HEK293 (cell line): ENCODE results near the gene NUDCD3.

Experiments used
- CTCF ChIA-PET: fragments of 350-600 bp; formaldehyde crosslinking; extraction: SDS; loops from one replicate; lab custom pipeline; 2021; ENCODE audit warnings: antibody characterized with exemption; lab: Yijun Ruan, JAX
- POLR2A ChIA-PET: fragments of 300-600 bp; formaldehyde crosslinking; extraction: SDS; loops from one replicate; lab custom pipeline; 2020; ENCODE audit warnings: antibody characterized with exemption, inconsistent platforms; lab: Yijun Ruan, JAX
- H3K27ac ChIP-seq: fragments of 200-500 bp; sonication (Bioruptor generic); 2 replicates; pipeline ENCODE4 v1.5.1; 2014; ENCODE audit warnings: low read depth, low read length, control low read depth, inconsistent platforms; ENCODE audit errors: extremely low read depth
- H3K36me3 ChIP-seq, 2 experiments: fragments of 200-500 bp in 1 of 2; sonication (Bioruptor generic) in 1 of 2; 1 replicate in 1 of 2; 2 replicates in 1 of 2; pipeline ENCODE4 v1.5.1; 2014 to 2017; ENCODE audit warnings: inconsistent platforms in 2 of 2, low read length in 2 of 2; ENCODE audit not compliant: control insufficient read depth in 2 of 2, insufficient read depth in 1 of 2
- H3K4me1 ChIP-seq: fragments of 200-500 bp; sonication (Bioruptor generic); 2 replicates; pipeline ENCODE4 v1.5.1; 2014; ENCODE audit warnings: mild to moderate bottlenecking, low read length, inconsistent platforms; ENCODE audit not compliant: control insufficient read depth, insufficient read depth
- H3K4me3 ChIP-seq: 2 replicates; pipeline ENCODE4 v1.5.1; 2011; ENCODE audit warnings: low read depth, mild to moderate bottlenecking, control low read depth, low read length, moderate library complexity
- H3K9me3 ChIP-seq: fragments of 200-500 bp; sonication (Bioruptor generic); 2 replicates; pipeline ENCODE4 v1.5.1; 2014; ENCODE audit warnings: low read depth, low read length, inconsistent platforms; ENCODE audit not compliant: control insufficient read depth, insufficient read depth
- GFI1B ChIP-seq: fragments of 450-650 bp; formaldehyde crosslinking; IDR thresholded peaks from 2 replicates; pipeline ENCODE4 v1.5.1; 2016; ENCODE audit warnings: missing biosample characterization, missing genetic modification characterization
- KLF10 ChIP-seq: fragments of 450-650 bp; IDR thresholded peaks from 2 replicates; pipeline ENCODE4 v1.5.1; 2018; ENCODE audit warnings: missing biosample characterization, mild to moderate bottlenecking, missing genetic modification characterization
- PRDM1 ChIP-seq: fragments of 450-650 bp; formaldehyde crosslinking; IDR thresholded peaks from 2 replicates; pipeline ENCODE4; 2016; ENCODE audit warnings: missing biosample characterization, missing genetic modification characterization
- ZBTB11 ChIP-seq: fragments of 450-650 bp; formaldehyde crosslinking; conservative IDR thresholded peaks from 2 replicates; pipeline ENCODE4 v1.5.1; 2016; ENCODE audit warnings: low read depth, missing biosample characterization, missing genetic modification characterization
- ZBTB17 ChIP-seq: fragments of 450-650 bp; formaldehyde crosslinking; IDR thresholded peaks from 2 replicates; pipeline ENCODE4 v1.5.1; 2016; ENCODE audit warnings: missing biosample characterization, missing genetic modification characterization
- ZFP3 ChIP-seq: fragments of 450-650 bp; formaldehyde crosslinking; IDR thresholded peaks from 2 replicates; pipeline ENCODE4 v1.5.1; 2016; ENCODE audit warnings: low read depth, missing biosample characterization, missing genetic modification characterization
- ZNF112 ChIP-seq: fragments of 450-650 bp; formaldehyde crosslinking; IDR thresholded peaks from 2 replicates; pipeline ENCODE4 v1.5.0; 2017; ENCODE audit warnings: missing biosample characterization, missing genetic modification characterization
- ZNF121 ChIP-seq: fragments of 450-650 bp; formaldehyde crosslinking; IDR thresholded peaks from 2 replicates; pipeline ENCODE4 v1.5.1; 2016; ENCODE audit warnings: missing biosample characterization, missing genetic modification characterization
- ZNF2 ChIP-seq: fragments of 450-650 bp; formaldehyde crosslinking; IDR thresholded peaks from 2 replicates; pipeline ENCODE4 v1.5.1; 2016; ENCODE audit warnings: missing biosample characterization, missing genetic modification characterization
- ZNF202 ChIP-seq: fragments of 450-650 bp; formaldehyde crosslinking; IDR thresholded peaks from 2 replicates; pipeline ENCODE4 v1.5.1; 2016; ENCODE audit warnings: missing biosample characterization, missing genetic modification characterization, borderline replicate concordance
- ZNF280C ChIP-seq: fragments of 450-650 bp; formaldehyde crosslinking; IDR thresholded peaks from 2 replicates; pipeline ENCODE4 v1.5.1; 2016; ENCODE audit warnings: missing biosample characterization, missing genetic modification characterization
- ZNF433 ChIP-seq: fragments of 450-650 bp; formaldehyde crosslinking; IDR thresholded peaks from 2 replicates; pipeline ENCODE4 v1.5.1; 2016; ENCODE audit warnings: missing biosample characterization, missing genetic modification characterization, low read depth
- ZNF558 ChIP-seq: fragments of 450-650 bp; formaldehyde crosslinking; IDR thresholded peaks from 2 replicates; pipeline ENCODE4 v1.5.1; 2016; ENCODE audit warnings: missing biosample characterization, missing genetic modification characterization
- ZNF561 ChIP-seq: fragments of 450-650 bp; IDR thresholded peaks from 2 replicates; pipeline ENCODE4 v1.5.1; 2018; ENCODE audit warnings: missing biosample characterization, missing genetic modification characterization, borderline replicate concordance
- ZNF571 ChIP-seq: fragments of 450-650 bp; formaldehyde crosslinking; IDR thresholded peaks from 2 replicates; pipeline ENCODE4 v1.5.0; 2017; ENCODE audit warnings: missing biosample characterization, missing genetic modification characterization
- ZNF596 ChIP-seq: fragments of 450-650 bp; IDR thresholded peaks from 2 replicates; pipeline ENCODE4 v1.5.0; 2018; ENCODE audit warnings: missing biosample characterization, mild to moderate bottlenecking, missing genetic modification characterization, moderate library complexity
- ZNF654 ChIP-seq: fragments of 450-650 bp; formaldehyde crosslinking; IDR thresholded peaks from 2 replicates; pipeline ENCODE4 v1.5.1; 2016; ENCODE audit warnings: low read depth, missing biosample characterization, missing genetic modification characterization
- ZNF660 ChIP-seq: fragments of 450-650 bp; IDR thresholded peaks from 2 replicates; pipeline ENCODE4 v1.5.1; 2018; ENCODE audit warnings: missing biosample characterization, mild to moderate bottlenecking, missing genetic modification characterization
- ZNF830 ChIP-seq: fragments of 450-650 bp; IDR thresholded peaks from 2 replicates; pipeline ENCODE4 v1.5.0; 2018; ENCODE audit warnings: missing biosample characterization, missing genetic modification characterization, low read depth, mild to moderate bottlenecking, moderate library complexity
- ZSCAN18 ChIP-seq: fragments of 450-650 bp; formaldehyde crosslinking; IDR thresholded peaks from 2 replicates; pipeline ENCODE4 v1.5.1; 2016; ENCODE audit warnings: missing biosample characterization, missing genetic modification characterization
- ZSCAN30 ChIP-seq: fragments of 450-650 bp; IDR thresholded peaks from 2 replicates; pipeline ENCODE4 v1.5.1; 2018; ENCODE audit warnings: missing biosample characterization, mild to moderate bottlenecking, missing genetic modification characterization, moderate library complexity
- TF ChIP-seq, protein P1 (sequence below): fragments of 450-650 bp; formaldehyde crosslinking; IDR thresholded peaks from 2 replicates; pipeline ENCODE4 v1.5.1; 2016; ENCODE audit warnings: missing biosample characterization, missing genetic modification characterization

Gene NUDCD3

DNA sequence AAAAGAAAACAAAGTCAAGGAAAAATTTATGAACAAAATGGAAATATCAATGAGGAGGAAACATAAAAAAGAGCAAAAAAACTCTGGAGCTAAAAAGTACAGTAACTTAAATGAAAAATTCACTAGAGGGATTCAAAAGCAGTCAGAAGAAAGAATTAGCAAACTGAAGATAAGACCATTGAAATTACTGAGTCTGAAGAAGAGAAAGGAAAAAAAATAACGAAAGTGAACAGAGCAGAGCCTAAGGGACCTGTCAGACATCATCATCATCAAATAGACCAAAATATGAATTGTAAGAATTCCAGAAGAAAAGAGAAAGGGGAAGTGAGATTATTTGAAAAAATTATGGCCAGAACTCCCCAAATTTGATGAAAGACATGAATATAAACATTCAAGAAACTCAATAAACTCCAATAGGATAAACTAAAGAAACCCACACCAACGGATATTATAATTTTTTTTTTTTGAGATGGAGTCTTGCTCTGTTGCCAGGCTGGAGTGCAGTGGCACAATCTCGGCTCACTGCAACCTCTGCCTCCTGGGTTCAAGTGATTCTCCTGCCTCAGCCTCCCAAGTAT lies 34.4 kb upstream of the NUDCD3 start:
- no peak overlapping the region for H3K4me3 ChIP-seq
- H3K4me1 ChIP-seq: no peaks in the 10 kb centered on the region
- H3K27ac ChIP-seq: no peak overlapping the region
- POLR2A ChIA-PET: no interaction called here
- H3K36me3 ChIP-seq: no peaks in the 10 kb centered on the region
- no peaks in the 10 kb centered on the region for H3K9me3 ChIP-seq
- CTCF ChIA-PET: interaction anchor here (2.7 kb wide), 1 partner anchor 11 kb away, joined by 11 read pairs; no protein-coding TSS in a partner anchor
- no peak for TF ChIP-seq ZBTB11 (tag by site-specific recombination)
- peak; percentile 51 for TF ChIP-seq PRDM1 (tag by site-specific recombination)
- peak; percentile 99 for TF ChIP-seq ZNF558 (tag by site-specific recombination)

DNA sequence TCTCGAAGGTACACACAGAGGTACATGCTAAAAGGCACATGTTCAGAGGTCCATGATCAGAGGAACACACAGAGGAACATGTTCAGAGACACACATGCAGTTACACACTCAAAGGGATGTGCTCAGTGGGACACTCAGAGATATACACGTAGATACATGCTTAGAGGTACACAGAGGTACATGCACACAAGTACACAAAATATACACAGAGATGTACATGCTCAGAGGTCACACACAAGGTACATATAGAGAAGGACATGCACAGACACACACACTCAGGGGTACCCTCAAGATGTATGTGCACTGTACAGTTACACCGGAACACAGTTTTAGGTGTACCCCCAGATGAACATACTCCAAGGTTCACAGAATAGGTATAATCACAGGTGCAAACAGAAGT lies 31.9 kb upstream of the NUDCD3 start:
- no peak overlapping the region for H3K4me3 ChIP-seq
- CTCF ChIA-PET: interaction anchor here (0.7 to 1.8 kb wide), 2 partner anchors 12 to 117 kb away, joined by 3 to 10 read pairs; no protein-coding TSS in a partner anchor

DNA sequence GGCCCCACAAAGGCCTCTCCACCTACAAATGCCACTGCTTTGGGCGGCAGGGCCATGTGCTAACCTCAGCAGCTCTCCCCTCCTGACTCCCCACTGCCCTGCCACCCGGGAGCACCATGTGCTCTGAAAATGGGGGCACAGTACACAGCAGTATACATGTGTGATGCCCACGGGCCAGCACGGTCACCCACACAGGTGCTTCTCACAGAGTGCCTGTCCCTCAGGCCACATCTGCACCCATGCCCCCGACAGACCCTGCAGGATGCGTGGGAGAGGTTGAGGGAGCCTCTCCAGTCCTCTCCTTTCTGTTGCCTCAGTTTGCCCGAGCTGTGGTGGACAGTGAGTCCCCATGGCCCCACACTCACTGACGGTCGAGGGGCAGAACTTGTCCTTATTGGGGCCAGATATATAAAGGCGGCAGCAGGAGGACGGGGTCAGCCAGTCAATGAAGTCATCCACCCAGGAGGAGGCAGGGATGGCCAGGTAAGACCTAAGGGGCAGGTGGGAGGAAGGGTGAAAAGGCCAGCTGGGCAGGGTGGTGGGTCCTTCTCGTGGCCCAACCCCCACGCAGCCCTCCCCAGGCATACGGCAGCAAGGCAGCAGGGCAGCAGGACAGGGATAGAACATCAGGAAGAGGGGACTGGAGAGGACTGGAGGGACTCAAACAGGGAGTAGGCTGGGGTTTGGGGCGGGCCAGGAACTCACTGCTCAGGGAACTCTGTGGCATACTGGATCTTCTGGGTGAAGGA lies 31.1 kb upstream of the NUDCD3 start:
- Histone ChIP-seq H3K9me3 (no peaks in the 10 kb centered on the region), H3K36me3 (no peaks in the 10 kb centered on the region)
- CTCF ChIA-PET: interaction anchor here (1.8 to 2.8 kb wide), 2 partner anchors 13 kb away, joined by 10 to 16 read pairs; no protein-coding TSS in a partner anchor
- TF ChIP-seq ZSCAN18 (tag by site-specific recombination) (no peak), ZNF2 (tag by site-specific recombination) (no peak), ZSCAN30 (tag by site-specific recombination) (no peak), GFI1B (tag by site-specific recombination) (no peak), ZNF654 (tag by site-specific recombination) (no peak), ZNF561 (no peak), ZNF121 (no peak), ZNF596 (no peak), ZNF280C (tag by site-specific recombination) (no peak), ZNF202 (no peak), ZNF571 (no peak), ZNF433 (tag by site-specific recombination) (no peak)
- TF ChIP-seq, protein P1, sequence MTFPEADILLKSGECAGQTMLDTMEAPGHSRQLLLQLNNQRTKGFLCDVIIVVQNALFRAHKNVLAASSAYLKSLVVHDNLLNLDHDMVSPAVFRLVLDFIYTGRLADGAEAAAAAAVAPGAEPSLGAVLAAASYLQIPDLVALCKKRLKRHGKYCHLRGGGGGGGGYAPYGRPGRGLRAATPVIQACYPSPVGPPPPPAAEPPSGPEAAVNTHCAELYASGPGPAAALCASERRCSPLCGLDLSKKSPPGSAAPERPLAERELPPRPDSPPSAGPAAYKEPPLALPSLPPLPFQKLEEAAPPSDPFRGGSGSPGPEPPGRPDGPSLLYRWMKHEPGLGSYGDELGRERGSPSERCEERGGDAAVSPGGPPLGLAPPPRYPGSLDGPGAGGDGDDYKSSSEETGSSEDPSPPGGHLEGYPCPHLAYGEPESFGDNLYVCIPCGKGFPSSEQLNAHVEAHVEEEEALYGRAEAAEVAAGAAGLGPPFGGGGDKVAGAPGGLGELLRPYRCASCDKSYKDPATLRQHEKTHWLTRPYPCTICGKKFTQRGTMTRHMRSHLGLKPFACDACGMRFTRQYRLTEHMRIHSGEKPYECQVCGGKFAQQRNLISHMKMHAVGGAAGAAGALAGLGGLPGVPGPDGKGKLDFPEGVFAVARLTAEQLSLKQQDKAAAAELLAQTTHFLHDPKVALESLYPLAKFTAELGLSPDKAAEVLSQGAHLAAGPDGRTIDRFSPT (tag by site-specific recombination): no peak
- TF ChIP-seq, all 188 proteins: peak for 0
- no peak overlapping the region for H3K4me3 ChIP-seq
- POLR2A ChIA-PET: no interaction called here
- H3K27ac ChIP-seq: no peak overlapping the region
- no peaks in the 10 kb centered on the region for H3K4me1 ChIP-seq

More for the DNA sequence above, 31.9 kb upstream of the NUDCD3 start:
- Histone ChIP-seq H3K36me3 (no peaks in the 10 kb centered on the region), H3K9me3 (no peaks in the 10 kb centered on the region), H3K27ac (no peak overlapping the region), H3K4me1 (no peaks in the 10 kb centered on the region)
- TF ChIP-seq ZBTB17: no peak
- no peak for TF ChIP-seq ZNF660 (tag by site-specific recombination)
- TF ChIP-seq ZNF112 (tag by site-specific recombination): no peak
- TF ChIP-seq ZNF830 (tag by site-specific recombination): no peak
- no peak for TF ChIP-seq ZFP3
- TF ChIP-seq KLF10: no peak
- POLR2A ChIA-PET: no interaction called here
